ENCODE results near the gene CYP11A1. TPM values are rescaled to one million over a fixed set of nuclear protein-coding genes. Genes with fewer than 3 reads are reported as not detected.
A peak's percentile ranks its signal among the peaks of the same experiment; 100 is the strongest.

The CYP11A1 gene
- total and polyA plus RNA-seq, 2 experiments from 2014 or later = 5.4 to 13.0 TPM

DNA sequence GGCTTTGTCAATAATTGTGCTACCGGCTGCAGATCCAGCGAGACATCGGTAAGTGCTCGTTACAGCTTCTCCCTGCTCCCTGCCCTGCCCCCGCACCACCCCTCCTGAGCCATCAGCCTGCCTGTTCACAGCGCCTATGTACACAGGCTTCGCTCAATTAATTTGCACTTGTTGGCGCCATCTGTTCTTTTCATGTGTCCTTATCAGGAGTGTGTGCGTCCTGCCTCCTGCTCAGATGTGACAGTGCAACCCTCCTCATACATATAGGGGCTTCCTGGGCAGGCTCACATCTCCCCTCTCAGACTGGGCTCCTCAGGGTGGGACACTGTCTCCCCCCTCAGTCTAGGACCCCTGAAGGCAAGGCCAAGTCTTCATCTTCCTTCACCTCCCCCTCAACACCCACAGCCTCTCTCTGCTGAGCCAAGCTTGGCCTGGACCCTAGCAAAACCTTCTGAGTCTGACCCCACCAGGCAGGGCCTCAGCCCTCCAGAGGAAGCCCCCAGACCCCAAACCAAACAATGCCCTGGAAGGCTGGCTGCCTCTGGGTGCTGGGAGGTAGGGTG, 54.9 kb downstream of the CYP11A1 start:
- H3K27me3 ChIP-seq = no peaks in the 10 kb centered on the region
- peaks cover 7% of the 10 kb centered on the region for H3K4me1 ChIP-seq (ENCODE audit: low read depth)
- DNase-seq (ENCODE audit: low read depth in 1 of 2, low spot score in 1 of 2) = no peak
- TF ChIP-seq, protein P1, sequence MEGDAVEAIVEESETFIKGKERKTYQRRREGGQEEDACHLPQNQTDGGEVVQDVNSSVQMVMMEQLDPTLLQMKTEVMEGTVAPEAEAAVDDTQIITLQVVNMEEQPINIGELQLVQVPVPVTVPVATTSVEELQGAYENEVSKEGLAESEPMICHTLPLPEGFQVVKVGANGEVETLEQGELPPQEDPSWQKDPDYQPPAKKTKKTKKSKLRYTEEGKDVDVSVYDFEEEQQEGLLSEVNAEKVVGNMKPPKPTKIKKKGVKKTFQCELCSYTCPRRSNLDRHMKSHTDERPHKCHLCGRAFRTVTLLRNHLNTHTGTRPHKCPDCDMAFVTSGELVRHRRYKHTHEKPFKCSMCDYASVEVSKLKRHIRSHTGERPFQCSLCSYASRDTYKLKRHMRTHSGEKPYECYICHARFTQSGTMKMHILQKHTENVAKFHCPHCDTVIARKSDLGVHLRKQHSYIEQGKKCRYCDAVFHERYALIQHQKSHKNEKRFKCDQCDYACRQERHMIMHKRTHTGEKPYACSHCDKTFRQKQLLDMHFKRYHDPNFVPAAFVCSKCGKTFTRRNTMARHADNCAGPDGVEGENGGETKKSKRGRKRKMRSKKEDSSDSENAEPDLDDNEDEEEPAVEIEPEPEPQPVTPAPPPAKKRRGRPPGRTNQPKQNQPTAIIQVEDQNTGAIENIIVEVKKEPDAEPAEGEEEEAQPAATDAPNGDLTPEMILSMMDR (IDR thresholded peaks at IDR 0.05; ENCODE audit: low read depth, low read length) = no peak
- no peak overlapping the region for H3K4me3 ChIP-seq
- no peak overlapping the region for H3K27ac ChIP-seq
- no peaks in the 10 kb centered on the region for H3K9me3 ChIP-seq (ENCODE audit: low read depth)
- no peaks in the 10 kb centered on the region for H3K36me3 ChIP-seq

DNA sequence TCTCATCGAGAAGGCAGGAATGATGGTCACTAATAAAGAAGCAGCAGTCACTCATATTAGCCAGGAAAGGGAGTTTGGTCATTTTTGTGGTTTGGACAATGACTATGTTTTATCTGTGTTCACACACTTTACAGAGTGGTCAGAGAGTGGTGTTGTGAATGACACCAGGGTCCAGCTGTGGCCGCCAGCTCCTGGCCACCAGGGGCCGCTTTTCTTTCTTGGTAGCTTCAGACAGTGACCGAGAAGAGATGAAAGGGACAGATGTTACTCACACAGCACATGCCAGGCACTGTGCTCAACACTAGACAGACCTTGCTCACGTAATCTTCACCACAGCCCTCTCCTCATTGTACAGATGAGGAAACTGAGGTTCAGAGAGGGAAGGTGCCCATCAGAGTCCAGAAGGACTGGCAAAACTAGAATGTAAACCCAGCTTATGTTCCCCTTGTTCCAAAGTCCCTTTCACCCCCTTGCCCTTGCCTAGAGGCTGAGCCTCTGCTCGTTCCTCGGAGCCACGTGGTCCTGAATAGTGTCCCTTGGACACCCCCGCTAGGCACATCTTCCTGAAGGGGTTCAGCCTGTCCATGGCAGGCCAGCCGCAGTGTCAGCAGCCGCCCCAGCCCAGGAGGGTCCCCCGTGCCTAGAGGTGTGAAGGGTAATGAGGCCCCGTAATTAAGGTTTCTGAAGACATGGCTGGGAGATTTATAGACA, 55.6 kb downstream of the CYP11A1 start:
- TF ChIP-seq, protein P1 (IDR thresholded peaks at IDR 0.05; ENCODE audit: low read depth, low read length) = peak; percentile 67
- peak in 1 of 2 donors; percentile 43 for DNase-seq (ENCODE audit: low read depth in 1 of 2, low spot score in 1 of 2)
- Histone ChIP-seq H3K27me3 (no peaks in the 10 kb centered on the region), H3K4me3 (no peak overlapping the region), H3K27ac (no peak overlapping the region), H3K36me3 (no peaks in the 10 kb centered on the region), H3K9me3 (ENCODE audit: low read depth) (no peaks in the 10 kb centered on the region), H3K4me1 (ENCODE audit: low read depth) (peaks cover 7% of the 10 kb centered on the region)

DNA sequence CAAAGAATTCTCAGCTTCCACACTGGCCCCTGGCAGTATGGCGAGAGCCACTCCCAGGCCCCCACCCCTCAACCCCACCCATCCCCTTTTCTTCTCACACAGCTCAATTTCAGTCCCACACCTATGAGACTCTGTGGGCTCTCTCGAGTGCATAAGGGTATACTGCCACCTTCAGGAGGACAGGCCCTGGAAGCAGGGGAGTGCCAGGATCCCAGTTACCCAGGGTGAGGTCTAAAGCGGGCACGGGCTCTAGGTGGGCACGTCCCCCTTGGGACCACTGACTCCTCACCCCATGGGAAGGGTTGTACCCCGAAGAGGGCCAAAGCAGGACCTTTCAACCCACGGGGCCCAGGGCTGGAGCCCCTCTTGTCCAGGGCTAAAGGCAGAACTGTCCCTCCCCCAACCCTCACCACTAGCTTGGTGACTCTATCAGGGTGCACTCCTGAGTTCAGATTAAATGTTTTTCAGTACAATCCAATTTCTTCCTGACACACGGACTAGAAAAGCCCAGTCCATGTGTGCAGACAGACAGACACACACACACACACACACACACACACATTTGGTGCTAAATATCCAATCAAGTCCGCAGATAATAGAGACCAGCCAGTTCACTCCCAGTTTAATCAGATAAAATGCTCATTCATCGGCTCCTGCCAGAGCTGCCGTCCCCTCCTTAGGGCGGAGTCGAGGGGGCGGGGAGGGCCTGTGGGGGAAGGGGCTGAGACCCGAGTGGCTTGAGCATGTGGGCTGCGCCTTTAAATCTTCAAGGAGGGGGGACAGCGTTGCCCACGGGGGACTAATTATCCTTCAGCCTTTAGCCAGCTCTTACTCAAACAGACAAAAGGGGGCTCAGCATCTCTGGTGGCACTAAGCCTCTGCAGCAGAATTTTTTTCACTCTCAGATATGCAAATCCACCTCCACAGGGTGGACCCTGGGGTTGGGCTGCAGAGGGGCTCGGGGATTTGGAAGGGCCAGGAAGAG, 59.3 kb downstream of the CYP11A1 start:
- Histone ChIP-seq H3K27me3 (no peaks in the 10 kb centered on the region), H3K27ac (no peak overlapping the region), H3K9me3 (ENCODE audit: low read depth) (no peaks in the 10 kb centered on the region), H3K4me1 (ENCODE audit: low read depth) (peaks cover 11% of the 10 kb centered on the region), H3K4me3 (no peak overlapping the region), H3K36me3 (no peaks in the 10 kb centered on the region)
- TF ChIP-seq, protein P1 (IDR thresholded peaks at IDR 0.05; ENCODE audit: low read depth, low read length) = peak; percentile 81
- peak; percentile 69 to 77 for DNase-seq (ENCODE audit: low read depth in 1 of 2, low spot score in 1 of 2)

DNA sequence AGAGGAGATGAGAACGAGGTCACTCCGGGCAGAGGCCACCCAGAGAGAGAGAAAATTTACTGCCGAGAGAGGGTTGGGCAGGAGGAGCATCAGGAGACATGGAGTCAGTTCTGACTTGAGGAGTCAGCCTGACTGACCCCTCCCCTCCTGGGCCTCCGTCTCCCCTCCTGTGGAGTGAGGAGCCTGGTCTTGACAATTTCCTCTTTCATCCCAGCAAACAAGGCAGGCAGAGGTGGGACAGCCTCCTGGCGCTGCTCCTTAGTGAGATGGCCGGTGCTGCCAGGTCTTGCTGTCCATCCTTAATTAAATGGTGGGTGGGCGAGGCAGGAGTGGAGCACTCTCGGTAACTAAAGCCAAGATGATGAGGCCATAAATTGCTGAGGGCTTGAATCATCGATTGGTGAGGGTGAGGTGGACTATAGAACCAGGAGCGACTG, 60.6 kb downstream of the CYP11A1 start:
- TF ChIP-seq, protein P1 (IDR thresholded peaks at IDR 0.05; ENCODE audit: low read depth, low read length) = no peak
- H3K4me1 ChIP-seq (ENCODE audit: low read depth) = peaks cover 11% of the 10 kb centered on the region
- no peaks in the 10 kb centered on the region for H3K36me3 ChIP-seq
- no peak overlapping the region for H3K4me3 ChIP-seq
- no peak overlapping the region for H3K27ac ChIP-seq
- no peaks in the 10 kb centered on the region for H3K9me3 ChIP-seq (ENCODE audit: low read depth)
- no peaks in the 10 kb centered on the region for H3K27me3 ChIP-seq
- no peak for DNase-seq (ENCODE audit: low read depth in 1 of 2, low spot score in 1 of 2)

DNA sequence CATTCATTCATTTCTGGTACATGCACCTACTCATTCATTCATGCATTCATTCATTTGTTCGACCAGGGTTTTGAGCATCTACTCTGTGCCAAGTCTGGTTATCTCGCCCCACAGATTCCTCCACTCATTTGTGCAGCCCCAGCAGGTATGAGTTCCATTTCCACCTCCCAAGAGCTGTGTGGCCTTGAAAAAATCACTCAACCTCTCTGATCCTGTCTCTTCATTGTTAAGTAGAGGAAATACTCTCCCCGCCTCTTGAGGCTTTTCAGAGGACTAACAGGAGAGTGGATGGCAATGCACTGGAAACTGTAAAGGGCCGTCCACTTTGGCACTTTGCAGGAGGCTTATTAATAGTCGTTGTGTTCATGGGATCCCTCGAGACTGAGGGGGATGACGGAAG, 61.8 kb downstream of the CYP11A1 start:
- TF ChIP-seq, protein P1 (IDR thresholded peaks at IDR 0.05; ENCODE audit: low read depth, low read length) = no peak
- no peak overlapping the region for H3K27ac ChIP-seq
- H3K4me3 ChIP-seq = no peak overlapping the region
- no peaks in the 10 kb centered on the region for H3K9me3 ChIP-seq (ENCODE audit: low read depth)
- peaks cover 9% of the 10 kb centered on the region for H3K27me3 ChIP-seq
- peaks cover 11% of the 10 kb centered on the region for H3K4me1 ChIP-seq (ENCODE audit: low read depth)
- H3K36me3 ChIP-seq = no peaks in the 10 kb centered on the region
- no peak for DNase-seq (ENCODE audit: low read depth in 1 of 2, low spot score in 1 of 2)
